Thoracic aorta (tissue), 2 donors: ENCODE results near the gene OR13C8. TPM values are rescaled to one million over a fixed set of nuclear protein-coding genes. Genes with fewer than 3 reads are reported as not detected.

Experiments
- ATAC-seq: fragments of 150-250 bp; one replicate; pipeline ENCODE4 v1.8.0; 2017; ENCODE audit warnings: low read depth; ENCODE audit not compliant: insufficient number of reproducible peaks, low FRiP score
- DNase-seq: peaks from one replicate; pipeline ENCODE4 v3.0.0-alpha.2; 2020; ENCODE audit warnings: low spot score
- H3K27ac ChIP-seq, 2 donors: fragments of 200-600 bp; sonication (generic); 1 replicate in 1 of 2; 2 replicates in 1 of 2; pipeline ENCODE4 v1.5.1; 2016; ENCODE audit warnings: mild to moderate bottlenecking in 2 of 2, moderate library complexity in 2 of 2
- H3K27me3 ChIP-seq: fragments of 200-600 bp; sonication (generic); replicated peaks from 2 replicates; pipeline ENCODE4 v1.6.0; 2016; ENCODE audit warnings: mild to moderate bottlenecking; ENCODE audit not compliant: insufficient read depth
- H3K36me3 ChIP-seq: fragments of 200-600 bp; sonication (generic); one replicate; pipeline ENCODE4 v1.5.1; 2016
- H3K4me1 ChIP-seq, 2 donors: fragments of 200-600 bp; sonication (generic); 1 replicate in 1 of 2; 2 replicates in 1 of 2; pipeline versions ENCODE4 v1.5.1 to v1.6.0; 2016; ENCODE audit warnings: low read depth in 2 of 2, mild to moderate bottlenecking in 1 of 2; ENCODE audit not compliant: control insufficient read depth in 1 of 2
- H3K4me3 ChIP-seq: fragments of 200-600 bp; sonication (generic); 2 replicates; pipeline ENCODE4 v1.5.1; 2016; ENCODE audit warnings: mild to moderate bottlenecking
- H3K9me3 ChIP-seq: fragments of 200-600 bp; sonication (generic); 2 replicates; pipeline ENCODE4 v1.5.1; 2016
- CTCF ChIP-seq: fragments of 200-600 bp; sonication (generic); IDR thresholded peaks from one replicate; pipeline ENCODE4 v1.5.1; 2019; ENCODE audit warnings: antibody characterized with exemption
- total RNA-seq, 2 donors: library from RNA; depleted of rRNA; stranded (reverse); fragments of >200 nt; gene quantifications; one replicate each; pipeline versions ENCODE4 v1.1.0 to v1.2.3, GENCODE V29; 2016

The OR13C8 gene
- total RNA-seq, 2 donors from 2014 or later = not detected

GRCh38 chr9:104572612-104573011, 3.6 kb downstream of the OR13C8 start:
- Histone ChIP-seq H3K36me3 (no peaks in the 10 kb centered on the region), H3K4me1 (no peaks in the 10 kb centered on the region), H3K9me3 (peaks cover 4% of the 10 kb centered on the region), H3K27me3 (no peaks in the 10 kb centered on the region), H3K27ac (no peak overlapping the region), H3K4me3 (no peak overlapping the region)
- no peak for DNase-seq
- ATAC-seq = no peak
- no peak for TF ChIP-seq CTCF

DNA sequence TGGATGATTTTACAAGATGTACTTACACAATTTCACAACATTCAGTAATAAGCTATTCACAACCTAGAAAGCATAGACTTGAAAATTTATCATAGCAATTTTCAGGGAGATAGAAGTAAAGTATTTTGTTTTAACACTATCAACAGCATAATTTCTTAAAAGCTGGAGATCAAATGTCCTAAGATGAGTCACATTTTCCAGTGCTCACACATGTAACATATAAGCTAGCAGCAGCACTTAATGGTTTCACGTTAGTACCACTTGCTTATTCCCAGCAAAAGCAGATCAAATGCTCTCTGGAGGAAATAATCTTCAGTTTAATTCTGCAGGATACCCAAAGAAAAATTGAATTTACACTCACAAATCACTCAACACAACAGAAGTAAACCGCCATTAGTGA, 6.5 kb downstream of the OR13C8 start:
- Histone ChIP-seq H3K27me3 (no peaks in the 10 kb centered on the region), H3K4me1 (no peaks in the 10 kb centered on the region), H3K27ac (no peak overlapping the region), H3K36me3 (no peaks in the 10 kb centered on the region), H3K4me3 (no peak overlapping the region), H3K9me3 (peaks cover 4% of the 10 kb centered on the region)
- TF ChIP-seq CTCF = no peak
- no peak for ATAC-seq
- no peak for DNase-seq

- no peak for ATAC-seq
- no peak for TF ChIP-seq CTCF
These were observed 8.3 kb downstream of the OR13C8 start for GRCh38 chr9:104577263-104577662.

GRCh38 chr9:104580562-104580961, 11.6 kb downstream of the OR13C8 start:
- DNase-seq (no peak), ATAC-seq (no peak)
- TF ChIP-seq CTCF = no peak
- no peaks in the 10 kb centered on the region for H3K9me3 ChIP-seq
- no peak overlapping the region for H3K27ac ChIP-seq
- H3K27me3 ChIP-seq = no peaks in the 10 kb centered on the region
- no peaks in the 10 kb centered on the region for H3K36me3 ChIP-seq
- H3K4me1 ChIP-seq = no peaks in the 10 kb centered on the region
- H3K4me3 ChIP-seq = no peak overlapping the region

More at GRCh38 chr9:104577263-104577662, 8.3 kb downstream of the OR13C8 start:
- no peaks in the 10 kb centered on the region for H3K4me1 ChIP-seq
- H3K4me3 ChIP-seq = no peak overlapping the region
- H3K36me3 ChIP-seq = no peaks in the 10 kb centered on the region
- peaks cover 4% of the 10 kb centered on the region for H3K9me3 ChIP-seq
- no peaks in the 10 kb centered on the region for H3K27me3 ChIP-seq
- H3K27ac ChIP-seq = no peak overlapping the region
- DNase-seq = no peak

GRCh38 chr9:104586496-104587180, 17.7 kb downstream of the OR13C8 start:
- no peaks in the 10 kb centered on the region for H3K36me3 ChIP-seq
- H3K27ac ChIP-seq = no peak overlapping the region
- H3K27me3 ChIP-seq = no peaks in the 10 kb centered on the region
- no peaks in the 10 kb centered on the region for H3K9me3 ChIP-seq
- ATAC-seq (no peak), DNase-seq (no peak)
- no peak overlapping the region for H3K4me3 ChIP-seq
- no peak for TF ChIP-seq CTCF
- no peaks in the 10 kb centered on the region for H3K4me1 ChIP-seq
